ES-I3 (cell line): Measurements from ENCODE around the gene BCCIP.

Source experiments
- H3K36me3 ChIP-seq: 2 replicates; pipeline ENCODE4 v1.6.1; 2013; ENCODE audit warnings: mild to moderate bottlenecking, low read length, control low read depth, moderate library complexity; ENCODE audit not compliant: insufficient read depth
- H3K4me1 ChIP-seq: 2 replicates; pipeline ENCODE4 v1.6.1; 2013; ENCODE audit warnings: mild to moderate bottlenecking, control low read depth, low read length; ENCODE audit not compliant: insufficient read depth
- H3K9ac ChIP-seq: 2 replicates; pipeline ENCODE4 v1.6.1; 2013; ENCODE audit warnings: low read depth, mild to moderate bottlenecking, low read length, moderate library complexity
- H3K9me3 ChIP-seq: 2 replicates; pipeline ENCODE4 v1.6.1; 2013; ENCODE audit warnings: mild to moderate bottlenecking, low read length, moderate library complexity; ENCODE audit not compliant: control insufficient read depth, insufficient read depth

Gene BCCIP

GRCh38 chr10:125845617-125846016 lies 22.3 kb downstream of the BCCIP start:
- H3K9ac ChIP-seq, result no peak overlapping the region
- H3K36me3 ChIP-seq, result peaks cover 23% of the 10 kb centered on the region
- no peaks in the 10 kb centered on the region for H3K9me3 ChIP-seq
- H3K4me1 ChIP-seq, result no peaks in the 10 kb centered on the region

GRCh38 chr10:125846894-125847293 lies 23.5 kb downstream of the BCCIP start:
- Histone ChIP-seq H3K9me3 (no peaks in the 10 kb centered on the region), H3K9ac (no peak overlapping the region), H3K36me3 (peaks cover 12% of the 10 kb centered on the region), H3K4me1 (no peaks in the 10 kb centered on the region)

- Histone ChIP-seq H3K9me3 (no peaks in the 10 kb centered on the region), H3K4me1 (no peaks in the 10 kb centered on the region), H3K36me3 (peaks cover 12% of the 10 kb centered on the region), H3K9ac (no peak overlapping the region)
Observed at GRCh38 chr10:125848371-125848770, 25.0 kb downstream of the BCCIP start.

GRCh38 chr10:125848857-125849256 lies 25.5 kb downstream of the BCCIP start:
- H3K36me3 ChIP-seq, result peaks cover 12% of the 10 kb centered on the region
- no peaks in the 10 kb centered on the region for H3K9me3 ChIP-seq
- no peaks in the 10 kb centered on the region for H3K4me1 ChIP-seq
- no peak overlapping the region for H3K9ac ChIP-seq

GRCh38 chr10:125849448-125849847 lies 26.1 kb downstream of the BCCIP start:
- Histone ChIP-seq H3K4me1 (no peaks in the 10 kb centered on the region), H3K36me3 (peaks cover 12% of the 10 kb centered on the region), H3K9me3 (no peaks in the 10 kb centered on the region), H3K9ac (no peak overlapping the region)

GRCh38 chr10:125850766-125851731 lies 27.7 kb downstream of the BCCIP start:
- H3K36me3 ChIP-seq, result peaks cover 12% of the 10 kb centered on the region

GRCh38 chr10:125852487-125852886 lies 29.1 kb downstream of the BCCIP start:
- Histone ChIP-seq H3K9ac (no peak overlapping the region), H3K9me3 (no peaks in the 10 kb centered on the region), H3K4me1 (no peaks in the 10 kb centered on the region), H3K36me3 (peaks cover 12% of the 10 kb centered on the region)

More at GRCh38 chr10:125850766-125851731, 27.7 kb downstream of the BCCIP start:
- Histone ChIP-seq H3K4me1 (no peaks in the 10 kb centered on the region), H3K9me3 (no peaks in the 10 kb centered on the region), H3K9ac (no peak overlapping the region)

GRCh38 chr10:125857185-125857760 lies 33.9 kb downstream of the BCCIP start:
- no peak overlapping the region for H3K9ac ChIP-seq
- no peaks in the 10 kb centered on the region for H3K9me3 ChIP-seq
- peaks cover 4% of the 10 kb centered on the region for H3K36me3 ChIP-seq
- H3K4me1 ChIP-seq, result no peaks in the 10 kb centered on the region

GRCh38 chr10:125859128-125859817 lies 35.9 kb downstream of the BCCIP start:
- Histone ChIP-seq H3K9ac (no peak overlapping the region), H3K9me3 (no peaks in the 10 kb centered on the region), H3K4me1 (no peaks in the 10 kb centered on the region), H3K36me3 (peaks cover 4% of the 10 kb centered on the region)

GRCh38 chr10:125865120-125865519 lies 41.8 kb downstream of the BCCIP start:
- no peaks in the 10 kb centered on the region; the same call in 1 of the 2 replicates for H3K36me3 ChIP-seq

GRCh38 chr10:125866421-125867029 lies 43.2 kb downstream of the BCCIP start:
- Histone ChIP-seq H3K4me1 (no peaks in the 10 kb centered on the region), H3K9ac (no peak overlapping the region), H3K9me3 (no peaks in the 10 kb centered on the region), H3K36me3 (no peaks in the 10 kb centered on the region; the same call in 1 of the 2 replicates)

More at GRCh38 chr10:125865120-125865519, 41.8 kb downstream of the BCCIP start:
- no peak overlapping the region for H3K9ac ChIP-seq
- no peaks in the 10 kb centered on the region for H3K9me3 ChIP-seq
- no peaks in the 10 kb centered on the region for H3K4me1 ChIP-seq

GRCh38 chr10:125868372-125868975 lies 45.1 kb downstream of the BCCIP start:
- Histone ChIP-seq H3K9me3 (no peaks in the 10 kb centered on the region), H3K9ac (no peak overlapping the region), H3K4me1 (no peaks in the 10 kb centered on the region), H3K36me3 (no peaks in the 10 kb centered on the region; the same call in 1 of the 2 replicates)

GRCh38 chr10:125871338-125871737 lies 48.0 kb downstream of the BCCIP start:
- Histone ChIP-seq H3K9ac (no peak overlapping the region), H3K36me3 (no peaks in the 10 kb centered on the region), H3K9me3 (peaks cover 5% of the 10 kb centered on the region), H3K4me1 (no peaks in the 10 kb centered on the region)
